IMR-90 (cell line): ENCODE results near the gene TMEM200C. TPM values are rescaled to one million over a fixed set of nuclear protein-coding genes. Genes with fewer than 3 reads are reported as not detected.

Source experiments
- ATAC-seq: fragments of 200-7000 bp; cut with Tn5 transposase; 2 replicates; pipeline ENCODE4 v1.9.1; 2020; ENCODE audit warnings: low read depth, mild to moderate bottlenecking, moderate library complexity
- BruUV-seq: library from RNA; stranded (reverse); fragments of 400-500 nt; replicated peaks from 2 replicates; lab custom pipeline; 2021; lab: Mats Ljungman, UMichigan
- CTCF ChIA-PET: fragments of 300-600 bp; formaldehyde crosslinking; extraction: SDS; loops from one replicate; lab custom pipeline; 2021; ENCODE audit warnings: antibody characterized with exemption; lab: Yijun Ruan, JAX
- POLR2A ChIA-PET: fragments of 300-600 bp; sonication (Branson Sonifier 250); formaldehyde crosslinking; loops from one replicate; lab custom pipeline; 2022; ENCODE audit warnings: antibody characterized with exemption; ENCODE audit not compliant: unreplicated experiment; lab: Charles Lee
- DNase-seq: peaks from one replicate; pipeline ENCODE4 v3.0.0; 2013
- H2AFZ ChIP-seq: replicated peaks from 2 replicates; pipeline ENCODE3; 2013; ENCODE audit warnings: low read length, mild to moderate bottlenecking; ENCODE audit not compliant: poor library complexity
- H2AK5ac ChIP-seq: 2 replicates; pipeline ENCODE4 v1.6.1; 2013; ENCODE audit warnings: low read depth, low read length, inconsistent platforms
- H2AK9ac ChIP-seq: replicated peaks from 2 replicates; pipeline ENCODE3; 2013; ENCODE audit warnings: mild to moderate bottlenecking, low read depth, low read length, moderate library complexity; ENCODE audit not compliant: poor library complexity
- H2BK120ac ChIP-seq: 2 replicates; pipeline ENCODE4 v1.6.1; 2013; ENCODE audit warnings: low read depth, low read length, inconsistent platforms
- H2BK15ac ChIP-seq: 3 replicates; pipeline ENCODE4 v1.6.1; 2013; ENCODE audit warnings: low read depth, low read length, inconsistent platforms
- H2BK20ac ChIP-seq: 2 replicates; pipeline ENCODE4 v1.6.1; 2013; ENCODE audit warnings: low read depth, mild to moderate bottlenecking, inconsistent platforms, low read length, moderate library complexity
- H2BK5ac ChIP-seq: 2 replicates; pipeline ENCODE4 v1.6.1; 2013; ENCODE audit warnings: mild to moderate bottlenecking, low read depth, low read length, inconsistent platforms; ENCODE audit not compliant: poor library complexity, severe bottlenecking
- H3K14ac ChIP-seq: replicated peaks from 2 replicates; pipeline ENCODE4 v1.6.1; 2013; ENCODE audit warnings: low read depth, low read length, inconsistent platforms
- H3K18ac ChIP-seq: 2 replicates; pipeline ENCODE4 v1.6.1; 2013; ENCODE audit warnings: low read depth, low read length, control low read depth
- H3K23ac ChIP-seq: 2 replicates; pipeline ENCODE4 v1.6.1; 2013; ENCODE audit warnings: low read depth, low read length, inconsistent platforms
- H3K27ac ChIP-seq: 2 replicates; pipeline ENCODE4 v1.5.1; 2013; ENCODE audit warnings: mild to moderate bottlenecking, control low read depth, low read length; ENCODE audit not compliant: insufficient read depth
- H3K27me3 ChIP-seq: 2 replicates; pipeline ENCODE4 v1.6.1; 2013; ENCODE audit warnings: low read length; ENCODE audit not compliant: control insufficient read depth, insufficient read depth
- H3K36me3 ChIP-seq: 2 replicates; pipeline ENCODE4 v1.6.1; 2013; ENCODE audit warnings: low read length, mixed read lengths; ENCODE audit not compliant: control insufficient read depth, insufficient read depth
- H3K4ac ChIP-seq: 2 replicates; pipeline ENCODE4 v1.6.1; 2013; ENCODE audit warnings: low read depth, low read length, inconsistent platforms
- H3K4me1 ChIP-seq: 2 replicates; pipeline ENCODE4 v1.6.1; 2013; ENCODE audit warnings: low read length, mixed read lengths; ENCODE audit not compliant: control insufficient read depth, insufficient read depth
- H3K4me2 ChIP-seq: 2 replicates; pipeline ENCODE4 v1.6.1; 2013; ENCODE audit warnings: low read depth, mild to moderate bottlenecking, control low read depth, low read length, moderate library complexity
- H3K4me3 ChIP-seq: 2 replicates; pipeline ENCODE4 v1.5.1; 2013; ENCODE audit warnings: low read depth, mild to moderate bottlenecking, control low read depth, low read length, moderate library complexity; ENCODE audit not compliant: insufficient read depth
- H3K56ac ChIP-seq: 2 replicates; pipeline ENCODE4 v1.6.1; 2013; ENCODE audit warnings: low read length, inconsistent platforms; ENCODE audit not compliant: insufficient read depth; ENCODE audit errors: extremely low read depth
- H3K79me1 ChIP-seq, 2 experiments: 2 replicates each; pipeline ENCODE4 v1.6.1; 2013; ENCODE audit warnings: low read length in 2 of 2, inconsistent platforms in 1 of 2, low read depth in 1 of 2
- H3K9ac ChIP-seq: 2 replicates; pipeline ENCODE4 v1.6.1; 2013; ENCODE audit warnings: low read depth, low read length, control low read depth
- H3K9me1 ChIP-seq: 2 replicates; pipeline ENCODE4 v1.6.1; 2013; ENCODE audit warnings: low read length, inconsistent platforms; ENCODE audit not compliant: insufficient read depth
- H3K9me3 ChIP-seq: 2 replicates; pipeline ENCODE4 v1.6.1; 2013; ENCODE audit warnings: low read length; ENCODE audit not compliant: control insufficient read depth, insufficient read depth
- H4K20me1 ChIP-seq: 2 replicates; pipeline ENCODE4 v1.6.1; 2013; ENCODE audit warnings: low read length, inconsistent platforms; ENCODE audit not compliant: insufficient read depth
- H4K5ac ChIP-seq: 2 replicates; pipeline ENCODE4 v1.6.1; 2013; ENCODE audit warnings: mild to moderate bottlenecking, low read depth, low read length, control low read depth
- H4K8ac ChIP-seq, 2 experiments: 2 replicates each; pipeline ENCODE4 v1.6.1; 2013; ENCODE audit warnings: low read depth in 2 of 2, low read length in 2 of 2, control low read depth in 1 of 2, inconsistent platforms in 1 of 2
- H4K91ac ChIP-seq: 2 replicates; pipeline ENCODE4 v1.6.1; 2013; ENCODE audit warnings: low read depth, low read length, inconsistent platforms; ENCODE audit not compliant: insufficient read depth
- WGBS, 2 experiments: methylation state at CpG; one replicate each; pipeline versions ENCODE4 v1.1.5 to v1.1.7; 2013; ENCODE audit warnings: missing lambda C conversion rate in 2 of 2; ENCODE audit not compliant: insufficient read length in 1 of 2; ENCODE audit errors: extremely low coverage in 2 of 2; 5-methylcytosine and 5-hydroxymethylcytosine counted together
- dilution Hi-C: fragments of 300-500 bp; cut with HindIII; formaldehyde crosslinking; loops from one replicate; pipeline ENCODE4 v1.14.3; 2018; ENCODE audit warnings: low sequenced_read_pairs; ENCODE audit not compliant: unreplicated experiment
- in situ Hi-C: fragments of 300-500 bp; cut with MboI; formaldehyde crosslinking; loops from 3 replicates; pipeline ENCODE4 v1.14.3; 2019; ENCODE audit warnings: low sequenced_read_pairs, inconsistent platforms, mixed read lengths
- intact Hi-C: fragments of 100-400 bp; cut with micrococcal nuclease; formaldehyde crosslinking; loops from 2 replicates; pipeline ENCODE4 v1.10.0; 2022
- polyA plus RNA-seq, 3 experiments: library from polyadenylated mRNA; depleted of rRNA; stranded (reverse); fragments of >200 nt; gene quantifications; 2 replicates each; pipeline ENCODE4 v1.2.3, GENCODE V29; 2012; ENCODE audit warnings: low replicate concordance in 1 of 3
- total RNA-seq: library from RNA; depleted of rRNA; stranded (reverse); fragments of >200 nt; gene quantifications from 2 replicates; pipeline ENCODE4 v1.2.3, GENCODE V29; 2012
- TF ChIP-seq, protein P1 (sequence below): conservative IDR thresholded peaks from 2 replicates; pipeline ENCODE4 v1.5.1; 2012; ENCODE audit warnings: mild to moderate bottlenecking, low read depth, low read length, improper control_type of control experiment

TMEM200C gene
- total and polyA plus RNA-seq, 2 of the 4 experiments (the other 2 are of a cell fraction), result 1.4 to 2.5 TPM

DNA sequence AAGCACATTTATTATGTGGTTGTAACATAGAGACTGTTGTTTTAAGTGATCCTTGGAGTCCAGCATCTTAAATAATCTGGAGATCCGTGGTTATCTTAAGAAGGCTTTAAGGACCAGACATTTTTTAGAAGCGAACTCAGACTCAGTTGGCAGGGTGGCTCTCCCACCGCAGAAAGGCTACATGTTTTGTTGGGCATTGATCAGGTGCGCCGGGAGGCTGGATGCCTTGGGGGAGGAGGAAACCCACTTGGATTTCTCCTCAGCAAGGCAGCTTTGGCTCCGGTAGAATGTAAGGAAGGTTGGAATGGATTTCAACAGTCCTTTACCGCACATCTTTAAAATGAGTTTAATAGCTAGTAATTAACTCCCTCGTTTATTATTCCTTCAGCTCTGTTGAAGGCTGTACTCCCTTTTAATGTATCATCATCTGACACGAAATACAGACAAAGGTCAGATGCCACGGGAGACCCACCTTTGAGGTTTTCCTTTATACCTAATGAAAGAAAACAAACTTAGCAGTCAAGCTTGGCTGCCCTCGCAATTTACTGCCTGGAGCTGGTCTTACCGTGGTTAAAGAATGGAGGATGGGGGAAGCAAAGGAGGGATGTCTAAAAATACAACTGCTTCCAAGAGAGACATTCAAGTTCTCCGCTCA is 1.2 kb downstream of the TMEM200C start:
- Histone ChIP-seq H2AFZ (peak overlapping the region; percentile 89), H3K9me1 (0 out of 2 replicates have a peak, but pooled peaks cover 2% of the 10 kb centered on the region), H3K9ac (peak overlapping the region; percentile 62), H4K20me1 (peaks cover 5% of the 10 kb centered on the region; the same call in 1 of the 2 replicates), H3K14ac (peak overlapping the region; percentile 66), H3K4ac (peak overlapping the region; percentile 6), H3K18ac (no peak overlapping the region), H2AK5ac (no peak overlapping the region), H4K5ac (no peak overlapping the region), H3K4me1 (peaks cover 10% of the 10 kb centered on the region; the same call in 1 of the 2 replicates), H2BK15ac (peak overlapping the region; percentile 31; the same call in 1 of the 3 replicates), H4K91ac (no peak overlapping the region; the same call in 1 of the 2 replicates), H3K4me2 (peak overlapping the region; percentile 86), H2BK20ac (no peak overlapping the region), H3K23ac (peak overlapping the region; percentile 87), H3K27ac (peak overlapping the region; percentile 46), H3K27me3 (no peaks in the 10 kb centered on the region), H2BK5ac (no peak overlapping the region), H3K79me1 (peaks cover 4 to 18% of the 10 kb centered on the region in 2 experiments; a peak in 3 of 4 replicates), H2BK120ac (peak overlapping the region; percentile 49; the same call in 1 of the 2 replicates), H2AK9ac (peak overlapping the region; percentile 89), H3K56ac (peak overlapping the region; percentile 35; the same call in 1 of the 2 replicates), H3K4me3 (peak overlapping the region; percentile 99), H3K36me3 (peaks cover 10% of the 10 kb centered on the region), H3K9me3 (no peaks in the 10 kb centered on the region), H4K8ac (peak overlapping the region; percentile 16 to 32; a peak in 2 of 4 replicates)
- peak; percentile 2; the same call in 1 of the 2 replicates for ATAC-seq
- dilution Hi-C loops, result no loop called here
- WGBS, 2 experiments, result 20% methylated on average over 1 of the region's 13 CpGs; no CpG with 5 or more reads in 1 of the 2 experiments
- ChIA-PET CTCF (interaction anchor here (1.3 kb wide), 1 partner anchor 20 kb away, joined by 3 read pairs; no protein-coding TSS in a partner anchor), POLR2A (no interaction called here)
- TF ChIP-seq, protein P1, sequence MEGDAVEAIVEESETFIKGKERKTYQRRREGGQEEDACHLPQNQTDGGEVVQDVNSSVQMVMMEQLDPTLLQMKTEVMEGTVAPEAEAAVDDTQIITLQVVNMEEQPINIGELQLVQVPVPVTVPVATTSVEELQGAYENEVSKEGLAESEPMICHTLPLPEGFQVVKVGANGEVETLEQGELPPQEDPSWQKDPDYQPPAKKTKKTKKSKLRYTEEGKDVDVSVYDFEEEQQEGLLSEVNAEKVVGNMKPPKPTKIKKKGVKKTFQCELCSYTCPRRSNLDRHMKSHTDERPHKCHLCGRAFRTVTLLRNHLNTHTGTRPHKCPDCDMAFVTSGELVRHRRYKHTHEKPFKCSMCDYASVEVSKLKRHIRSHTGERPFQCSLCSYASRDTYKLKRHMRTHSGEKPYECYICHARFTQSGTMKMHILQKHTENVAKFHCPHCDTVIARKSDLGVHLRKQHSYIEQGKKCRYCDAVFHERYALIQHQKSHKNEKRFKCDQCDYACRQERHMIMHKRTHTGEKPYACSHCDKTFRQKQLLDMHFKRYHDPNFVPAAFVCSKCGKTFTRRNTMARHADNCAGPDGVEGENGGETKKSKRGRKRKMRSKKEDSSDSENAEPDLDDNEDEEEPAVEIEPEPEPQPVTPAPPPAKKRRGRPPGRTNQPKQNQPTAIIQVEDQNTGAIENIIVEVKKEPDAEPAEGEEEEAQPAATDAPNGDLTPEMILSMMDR, result no peak
- intact Hi-C loops, result loop anchor here (1.0 to 5.0 kb wide), 2 partner anchors 325 to 838 kb away; no protein-coding TSS in a partner anchor
- in situ Hi-C loops, result no loop called here
- DNase-seq, result peak; percentile 12
- BruUV-seq, result no TSS peak
